Tibial artery (tissue), 4 donors: ENCODE results near the gene MRPL22.
"Not testable (repeated sequence)": the region's sequence is repeated elsewhere in the genome, so short reads cannot be mapped to it uniquely, and the experiment has no call there.

Experiments
- DNase-seq, 2 donors: peaks; one replicate each; pipeline ENCODE4 v3.0.0-alpha.2; 2019
- H3K27ac ChIP-seq, 2 donors: fragments of 200-600 bp; sonication (generic) in 1 of 2; 1 replicate in 1 of 2; 2 replicates in 1 of 2; pipeline ENCODE4 v1.5.1; 2018 to 2019; ENCODE audit warnings: mild to moderate bottlenecking in 1 of 2
- H3K27me3 ChIP-seq, 2 donors: fragments of 200-600 bp; sonication (generic) in 1 of 2; one replicate each; pipeline versions ENCODE4 v1.5.1 to v1.6.0; 2016 to 2019
- H3K36me3 ChIP-seq, 3 donors: fragments of 200-600 bp; sonication (generic) in 2 of 3; one replicate each; pipeline ENCODE4 v1.5.1; 2016 to 2019; ENCODE audit warnings: mild to moderate bottlenecking in 2 of 3
- H3K4me1 ChIP-seq, 4 donors: fragments of 200-600 bp; sonication (generic) in 2 of 4; 1 replicate in 3 of 4; 2 replicates in 1 of 4; pipeline ENCODE4 v1.5.1; 2016 to 2019
- H3K4me3 ChIP-seq, 2 donors: fragments of 200-600 bp; sonication (generic) in 1 of 2; 1 replicate in 1 of 2; 2 replicates in 1 of 2; pipeline ENCODE4 v1.5.1; 2018 to 2019; ENCODE audit warnings: mild to moderate bottlenecking in 2 of 2
- H3K9me3 ChIP-seq, 3 donors: fragments of 200-600 bp; sonication (generic) in 1 of 3; one replicate each; pipeline ENCODE4 v1.5.1; 2016 to 2019
- intact Hi-C: fragments of 100-400 bp; cut with DNase I; formaldehyde crosslinking; loops from one replicate; pipeline ENCODE4 v1.15.0; 2023; ENCODE audit warnings: low total_unique reads
- TF ChIP-seq, protein P1 (sequence below), 2 experiments: fragments of 200-600 bp in 1 of 2; fragments of 450-650 bp in 1 of 2; IDR thresholded peaks; one replicate each; pipeline ENCODE4 v1.5.1; 2017 to 2019; ENCODE audit warnings: antibody characterized with exemption in 2 of 2, mild to moderate bottlenecking in 1 of 2, moderate library complexity in 1 of 2

The MRPL22 gene

DNA sequence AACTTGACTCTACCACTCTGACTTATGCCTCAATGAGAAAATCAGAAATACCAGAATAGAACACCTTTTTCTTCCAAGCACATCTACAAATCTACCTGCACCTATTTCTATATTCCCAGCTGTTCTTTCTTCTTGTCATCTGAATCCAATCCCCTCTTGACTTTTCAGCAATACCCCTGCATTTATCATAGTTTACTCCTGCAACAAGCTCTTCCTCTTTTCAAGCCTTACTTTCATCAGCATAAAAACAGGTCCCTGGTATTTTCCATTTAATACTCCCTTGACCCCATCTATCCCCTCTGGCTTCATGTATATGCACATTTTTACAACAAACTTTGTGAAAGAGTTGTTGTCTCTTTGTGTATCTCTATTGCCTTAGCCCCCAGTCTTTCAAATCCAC, 6.0 kb upstream of the MRPL22 start:
- intact Hi-C loops, result loop anchor here (5.0 kb wide), 1 partner anchor 78 kb away; the partner anchor contains the start of gene CNOT8
- Histone ChIP-seq H3K4me1 (peaks cover 0 to 17% (median 13%) of the 10 kb centered on the region in 4 donors), H3K36me3 (peaks cover 10 to 39% (median 17%) of the 10 kb centered on the region in 3 donors), H3K27me3 (no peaks in the 10 kb centered on the region), H3K4me3 (no peak overlapping the region), H3K27ac (no peak overlapping the region), H3K9me3 (no peaks in the 10 kb centered on the region)
- TF ChIP-seq, protein P1, sequence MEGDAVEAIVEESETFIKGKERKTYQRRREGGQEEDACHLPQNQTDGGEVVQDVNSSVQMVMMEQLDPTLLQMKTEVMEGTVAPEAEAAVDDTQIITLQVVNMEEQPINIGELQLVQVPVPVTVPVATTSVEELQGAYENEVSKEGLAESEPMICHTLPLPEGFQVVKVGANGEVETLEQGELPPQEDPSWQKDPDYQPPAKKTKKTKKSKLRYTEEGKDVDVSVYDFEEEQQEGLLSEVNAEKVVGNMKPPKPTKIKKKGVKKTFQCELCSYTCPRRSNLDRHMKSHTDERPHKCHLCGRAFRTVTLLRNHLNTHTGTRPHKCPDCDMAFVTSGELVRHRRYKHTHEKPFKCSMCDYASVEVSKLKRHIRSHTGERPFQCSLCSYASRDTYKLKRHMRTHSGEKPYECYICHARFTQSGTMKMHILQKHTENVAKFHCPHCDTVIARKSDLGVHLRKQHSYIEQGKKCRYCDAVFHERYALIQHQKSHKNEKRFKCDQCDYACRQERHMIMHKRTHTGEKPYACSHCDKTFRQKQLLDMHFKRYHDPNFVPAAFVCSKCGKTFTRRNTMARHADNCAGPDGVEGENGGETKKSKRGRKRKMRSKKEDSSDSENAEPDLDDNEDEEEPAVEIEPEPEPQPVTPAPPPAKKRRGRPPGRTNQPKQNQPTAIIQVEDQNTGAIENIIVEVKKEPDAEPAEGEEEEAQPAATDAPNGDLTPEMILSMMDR (IDR thresholded peaks at IDR 0.05), result no peak
- no peak for DNase-seq

DNA sequence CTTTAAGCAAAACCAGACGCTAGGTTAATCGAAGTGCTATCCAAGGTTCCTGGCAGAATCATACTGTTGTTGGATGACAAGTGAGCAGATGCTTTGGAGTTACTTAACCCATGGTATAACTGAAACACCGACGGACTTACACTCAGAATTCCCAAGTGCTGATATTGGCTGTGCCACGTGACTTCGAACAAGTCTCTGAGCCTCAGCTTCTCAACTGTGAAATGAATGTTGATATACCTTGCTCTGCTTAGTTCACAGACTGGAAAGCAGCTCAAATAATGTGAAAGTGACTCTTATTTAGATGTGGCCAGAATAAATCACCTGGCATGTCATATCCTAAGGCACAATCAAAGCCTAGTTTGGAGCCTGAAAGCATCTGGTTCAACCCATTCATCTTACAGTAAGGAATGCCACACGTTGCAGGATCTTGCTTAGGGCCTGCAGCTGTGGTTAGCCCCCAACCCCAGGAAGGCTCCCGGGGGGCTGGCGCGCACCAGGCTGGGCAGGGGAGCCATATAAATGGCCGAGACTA, 3.6 kb upstream of the MRPL22 start:
- peaks cover 0 to 17% (median under 1%) of the 10 kb centered on the region in 3 donors for H3K36me3 ChIP-seq
- peak overlapping the region; percentile 93 to 97 for H3K4me3 ChIP-seq
- H3K27me3 ChIP-seq, result no peaks in the 10 kb centered on the region
- intact Hi-C loops, result loop anchor here (5.0 kb wide), 1 partner anchor 80 kb away; the partner anchor contains the start of gene CNOT8
- H3K9me3 ChIP-seq, result no peaks in the 10 kb centered on the region
- DNase-seq, result no peak
- peak overlapping the region; percentile 84 to 85 for H3K27ac ChIP-seq
- TF ChIP-seq, protein P1 (IDR thresholded peaks at IDR 0.05), result no peak
- peaks cover 0 to 30% (median 22%) of the 10 kb centered on the region in 4 donors for H3K4me1 ChIP-seq

DNA sequence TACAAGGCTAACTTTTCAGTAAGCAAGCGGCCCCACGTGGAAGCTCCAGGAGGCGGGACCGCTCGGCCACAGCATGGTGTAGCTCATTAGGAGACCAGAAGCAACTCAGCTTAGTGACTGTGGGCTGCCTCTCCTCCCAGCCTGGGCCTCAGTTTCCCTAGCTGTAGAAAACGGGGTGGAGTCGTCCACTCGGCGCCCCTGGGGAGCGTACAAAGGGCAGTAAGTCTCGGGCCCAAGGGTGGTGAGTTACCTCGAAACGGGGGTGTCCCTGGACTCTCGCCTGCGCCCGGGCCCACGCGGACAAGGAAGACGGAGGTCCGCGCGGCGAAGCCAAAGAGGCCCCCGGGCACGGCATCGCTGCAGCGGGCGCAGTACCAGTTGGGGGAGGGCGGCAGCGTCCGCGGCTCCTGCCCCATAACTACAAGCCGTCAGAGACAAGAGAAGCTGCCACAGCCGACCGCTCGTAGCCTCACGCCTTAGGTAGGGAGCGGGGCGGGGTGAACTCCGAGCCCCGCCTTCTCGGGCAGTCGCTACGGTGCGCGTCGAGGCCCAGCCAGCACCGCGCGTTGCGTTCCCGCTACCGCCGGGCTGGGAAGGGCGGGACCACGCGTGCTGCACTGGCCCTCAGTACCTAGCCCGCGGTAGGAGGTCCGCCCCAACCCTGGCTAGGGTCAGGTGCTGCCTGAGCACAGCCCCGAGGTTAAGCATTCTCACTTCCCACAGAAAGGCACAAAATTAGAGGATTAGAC, 3.0 kb upstream of the MRPL22 start, which contains the start of gene GEMIN5:
Gene GEMIN5, minus strand, starts transcription at position 494 of the 749 bp plus-strand sequence. Its CDS starts 78 bp downstream, at position 416.
- H3K4me3 ChIP-seq, result peak within 1 kb of the TSS; percentile 93 to 97
- peak; percentile 73 to 87 for DNase-seq
- TF ChIP-seq, protein P1 (IDR thresholded peaks at IDR 0.05), result no peak
- intact Hi-C loops, result loop anchor here (5.0 kb wide), 1 partner anchor 81 kb away; the partner anchor contains the start of gene CNOT8
- H3K27ac ChIP-seq, result peak within 1 kb of the TSS; percentile 84 to 85
- peaks cover 0 to 12% (median 0%) of the 10 kb centered on the region in 3 donors for H3K36me3 ChIP-seq
- no peaks in the 10 kb centered on the region for H3K9me3 ChIP-seq
- peaks cover 0 to 37% (median 28%) of the 10 kb centered on the region in 4 donors for H3K4me1 ChIP-seq
- H3K27me3 ChIP-seq, result no peaks in the 10 kb centered on the region

DNA sequence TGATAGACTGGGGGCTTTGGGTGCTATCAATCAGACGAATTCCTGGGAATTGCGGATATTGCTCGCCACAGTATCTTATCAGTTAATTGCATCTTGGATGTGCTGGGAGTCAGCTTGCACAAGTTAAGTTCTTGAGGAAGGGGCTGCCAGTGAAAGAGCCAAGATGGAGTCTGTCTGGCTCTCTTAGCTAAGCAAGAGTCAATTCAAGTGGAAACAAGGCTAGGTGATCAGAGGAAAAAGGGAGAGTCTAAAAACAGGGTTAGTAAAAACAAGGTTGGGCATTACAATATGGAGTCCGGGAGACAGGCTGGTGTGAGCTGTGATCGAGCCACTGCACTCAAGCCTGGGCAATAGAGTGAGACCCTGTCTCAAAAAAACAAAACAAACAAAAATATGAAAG, 1.5 kb upstream of the MRPL22 start:
- H3K9me3 ChIP-seq, H3K27ac ChIP-seq, H3K36me3 ChIP-seq, H3K4me3 ChIP-seq, H3K27me3 ChIP-seq, DNase-seq: not testable (repeated sequence)
- intact Hi-C loops, result loop anchor here (5.0 kb wide), 1 partner anchor 82 kb away; the partner anchor contains the start of gene CNOT8
- H3K4me1 ChIP-seq, result peaks cover 0 to 40% (median 31%) of the 10 kb centered on the region in 4 donors

DNA sequence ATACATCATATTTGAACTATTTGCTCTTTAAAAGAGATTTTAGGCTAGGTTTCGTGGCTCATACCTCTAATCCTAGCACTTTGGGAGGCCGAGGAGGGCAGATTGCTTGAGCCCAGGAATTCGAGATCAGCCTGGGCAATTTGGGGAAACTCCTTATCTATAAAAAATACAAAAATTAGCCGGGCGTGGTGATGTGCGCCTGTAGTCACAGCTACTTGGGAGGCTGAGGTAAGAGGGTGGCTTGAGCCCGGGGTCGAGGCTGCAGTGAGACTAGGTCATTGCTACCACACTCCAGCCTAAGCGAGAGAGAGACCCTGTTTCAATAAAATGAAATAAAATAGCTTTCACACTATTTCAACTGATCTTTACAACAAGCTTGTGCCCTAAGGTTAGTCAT, 500 bp upstream of the MRPL22 start:
- H3K27ac ChIP-seq, result peak overlapping the region; percentile 74 to 79
- H3K27me3 ChIP-seq, result no peaks in the 10 kb centered on the region
- no peak for DNase-seq
- H3K4me1 ChIP-seq, result peaks cover 0 to 43% (median 31%) of the 10 kb centered on the region in 4 donors
- no peaks in the 10 kb centered on the region for H3K9me3 ChIP-seq
- intact Hi-C loops, result no loop called here
- H3K36me3 ChIP-seq, result peaks cover 0 to 2% (median 0%) of the 10 kb centered on the region in 3 donors
- peak overlapping the region; percentile 60 to 78 for H3K4me3 ChIP-seq
- TF ChIP-seq, protein P1 (IDR thresholded peaks at IDR 0.05), result no peak

DNA sequence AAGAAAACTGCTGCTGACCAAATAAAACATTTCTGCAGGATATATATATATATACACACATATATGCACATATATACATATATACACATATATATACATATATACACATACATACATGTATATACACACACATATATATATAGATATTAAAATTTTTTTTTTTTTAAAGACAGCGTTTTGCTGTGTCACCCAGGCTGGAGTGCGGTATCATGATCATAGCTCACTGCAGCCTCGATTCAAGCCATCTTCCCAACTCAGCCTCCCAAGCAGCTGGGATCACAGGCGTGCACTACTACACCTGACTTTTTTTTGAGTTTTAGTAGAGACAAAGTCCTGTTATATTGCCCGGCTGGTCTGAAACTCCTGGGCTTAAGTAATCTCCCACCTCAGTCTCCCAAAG, 2.7 kb downstream of the MRPL22 start:
- TF ChIP-seq, protein P1 (IDR thresholded peaks at IDR 0.05), result no peak
- H3K27ac ChIP-seq, result no peak overlapping the region
- intact Hi-C loops, result no loop called here
- H3K27me3 ChIP-seq, result no peaks in the 10 kb centered on the region
- H3K36me3 ChIP-seq, result no peaks in the 10 kb centered on the region
- H3K4me1 ChIP-seq, result peaks cover 0 to 30% (median 18%) of the 10 kb centered on the region in 4 donors
- no peak overlapping the region for H3K4me3 ChIP-seq
- H3K9me3 ChIP-seq, result no peaks in the 10 kb centered on the region
- no peak for DNase-seq
